ENCODE measurements around the gene FHOD3.

DNA sequence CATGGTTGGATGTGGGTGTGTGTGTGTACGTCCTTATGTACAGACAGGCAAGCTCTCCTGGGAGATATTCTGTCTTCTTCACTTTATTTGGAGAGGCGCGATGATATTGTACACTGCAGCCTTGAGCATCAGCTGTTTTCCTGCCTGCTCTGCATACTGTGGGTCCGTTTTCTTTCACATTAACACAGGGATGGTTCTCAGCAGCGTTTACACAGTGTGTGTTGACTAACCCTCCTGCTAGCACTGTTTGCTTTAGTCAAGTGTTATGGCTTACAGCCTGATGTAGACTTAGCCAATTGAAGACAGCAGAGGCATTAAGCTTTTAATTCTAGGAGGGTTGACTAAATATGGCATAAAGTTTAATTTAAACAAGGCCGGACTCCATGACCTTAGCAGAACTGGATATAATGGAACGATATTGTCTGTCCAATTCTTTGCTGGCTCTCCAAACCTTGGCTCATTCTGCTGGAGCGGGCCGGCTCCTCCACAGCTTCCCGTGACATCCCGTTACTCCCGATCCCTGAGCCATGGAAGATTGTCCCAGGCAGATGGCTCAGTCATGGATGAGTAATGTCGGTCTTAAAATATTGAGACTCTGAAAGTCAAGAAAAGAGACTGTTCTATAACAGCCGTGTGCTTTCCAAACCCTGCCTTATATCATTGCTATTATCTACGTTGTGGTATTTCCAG lies 396.6 kb downstream of the FHOD3 start:
- TF ChIP-seq, protein P1, sequence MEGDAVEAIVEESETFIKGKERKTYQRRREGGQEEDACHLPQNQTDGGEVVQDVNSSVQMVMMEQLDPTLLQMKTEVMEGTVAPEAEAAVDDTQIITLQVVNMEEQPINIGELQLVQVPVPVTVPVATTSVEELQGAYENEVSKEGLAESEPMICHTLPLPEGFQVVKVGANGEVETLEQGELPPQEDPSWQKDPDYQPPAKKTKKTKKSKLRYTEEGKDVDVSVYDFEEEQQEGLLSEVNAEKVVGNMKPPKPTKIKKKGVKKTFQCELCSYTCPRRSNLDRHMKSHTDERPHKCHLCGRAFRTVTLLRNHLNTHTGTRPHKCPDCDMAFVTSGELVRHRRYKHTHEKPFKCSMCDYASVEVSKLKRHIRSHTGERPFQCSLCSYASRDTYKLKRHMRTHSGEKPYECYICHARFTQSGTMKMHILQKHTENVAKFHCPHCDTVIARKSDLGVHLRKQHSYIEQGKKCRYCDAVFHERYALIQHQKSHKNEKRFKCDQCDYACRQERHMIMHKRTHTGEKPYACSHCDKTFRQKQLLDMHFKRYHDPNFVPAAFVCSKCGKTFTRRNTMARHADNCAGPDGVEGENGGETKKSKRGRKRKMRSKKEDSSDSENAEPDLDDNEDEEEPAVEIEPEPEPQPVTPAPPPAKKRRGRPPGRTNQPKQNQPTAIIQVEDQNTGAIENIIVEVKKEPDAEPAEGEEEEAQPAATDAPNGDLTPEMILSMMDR (IDR thresholded peaks at IDR 0.05; ENCODE audit: insufficient read depth, low read length), result no peak
- TF ChIP-seq POLR2AphosphoS5 (IDR thresholded peaks at IDR 0.05; ENCODE audit: low read depth) (no peak), SPI1 (IDR thresholded peaks at IDR 0.05; ENCODE audit: borderline replicate concordance, low read depth) (no peak), GABPA (IDR thresholded peaks at IDR 0.05; ENCODE audit: low read depth) (no peak)
